GM12878 (cell line): ENCODE data around the gene NRDE2. TPM values are rescaled to one million over a fixed set of nuclear protein-coding genes. Genes with fewer than 3 reads are reported as not detected.

Experiments
- ATAC-seq: fragments of 200-7000 bp; cut with Tn5 transposase; 3 replicates; pipeline ENCODE4 v1.9.1; 2020; ENCODE audit warnings: mild to moderate bottlenecking, moderate library complexity
- BruUV-seq: library from RNA; stranded (reverse); fragments of 400-500 nt; replicated peaks from 2 replicates; lab custom pipeline; 2021; lab: Mats Ljungman, UMichigan
- CTCF ChIA-PET: fragments of 300-600 bp; sonication (Branson Sonifier 250); formaldehyde crosslinking; extraction: SDS; loops from one replicate; lab custom pipeline; 2021; ENCODE audit warnings: inconsistent platforms; lab: Yijun Ruan, JAX
- POLR2A ChIA-PET: fragments of 350-600 bp; formaldehyde crosslinking; extraction: SDS; loops from one replicate; lab custom pipeline; 2021; ENCODE audit warnings: inconsistent platforms; lab: Charles Lee
- RAD21 ChIA-PET: fragments of 300-600 bp; sonication (Branson Sonifier 250); formaldehyde crosslinking; loops from one replicate; lab custom pipeline; 2023; ENCODE audit warnings: antibody characterized with exemption; ENCODE audit not compliant: unreplicated experiment; lab: Charles Lee
- SMC1A ChIA-PET: fragments of 300-600 bp; sonication (Branson Sonifier 250); formaldehyde crosslinking; loops from one replicate; lab custom pipeline; 2023; ENCODE audit not compliant: unreplicated experiment, uncharacterized antibody; lab: Charles Lee
- DNase-seq: peaks from one replicate; pipeline ENCODE4 v3.0.0-alpha.2; 2011; ENCODE audit warnings: low read depth, low spot score
- FAIRE-seq: peaks from 3 replicates; lab custom pipeline; 2011; peaks lifted over from hg19 to GRCh38; lab: Jason Lieb, UNC
- H2AFZ ChIP-seq: 2 replicates; pipeline ENCODE4 v1.6.0; 2011; ENCODE audit warnings: low read depth, low read length, control low read depth; ENCODE audit not compliant: control insufficient read depth
- H3K27ac ChIP-seq: 2 replicates; pipeline ENCODE4 v1.5.1; 2011; ENCODE audit warnings: control low read depth; ENCODE audit not compliant: control insufficient read depth, insufficient read depth
- H3K27me3 ChIP-seq, 2 experiments: replicated peaks in 1 of 2; 2 replicates each; pipeline versions ENCODE4 v1.6.0 to v1.6.1; 2011; ENCODE audit warnings: low read length in 1 of 2; ENCODE audit not compliant: control insufficient read depth in 2 of 2, insufficient read depth in 2 of 2
- H3K36me3 ChIP-seq, 2 experiments: 2 replicates each; pipeline ENCODE4 v1.5.1; 2011; ENCODE audit warnings: low read length in 1 of 2; ENCODE audit not compliant: control insufficient read depth in 2 of 2, insufficient read depth in 2 of 2
- H3K4me1 ChIP-seq: 2 replicates; pipeline ENCODE4 v1.6.1; 2011; ENCODE audit warnings: mild to moderate bottlenecking, low read length, moderate library complexity, mixed read lengths; ENCODE audit not compliant: control insufficient read depth, insufficient read depth
- H3K4me2 ChIP-seq: 2 replicates; pipeline ENCODE4 v1.6.0; 2011; ENCODE audit warnings: control low read depth; ENCODE audit not compliant: control insufficient read depth, insufficient read depth
- H3K4me3 ChIP-seq: fragments of 200-600 bp; sonication (generic); 2 replicates; pipeline ENCODE4 v1.5.1; 2016
- H3K79me2 ChIP-seq: 2 replicates; pipeline ENCODE4 v1.6.0; 2011; ENCODE audit warnings: low read length; ENCODE audit not compliant: control insufficient read depth, insufficient read depth
- H3K9ac ChIP-seq: 2 replicates; pipeline ENCODE4 v1.8.0; 2011; ENCODE audit warnings: low read length, control low read depth, mixed read lengths; ENCODE audit not compliant: control insufficient read depth, insufficient read depth
- H3K9me3 ChIP-seq: replicated peaks from 3 replicates; pipeline ENCODE4 v1.5.1; 2011; ENCODE audit warnings: mild to moderate bottlenecking, low read length; ENCODE audit not compliant: control insufficient read depth, insufficient read depth
- H4K20me1 ChIP-seq: 2 replicates; pipeline ENCODE4 v1.6.0; 2011; ENCODE audit not compliant: control insufficient read depth, insufficient read depth
- CREB1 ChIP-seq: IDR thresholded peaks from 2 replicates; pipeline ENCODE4 v1.6.1; 2012; ENCODE audit warnings: low read depth, mild to moderate bottlenecking, inconsistent platforms
- E2F8 ChIP-seq: fragments of 450-650 bp; IDR thresholded peaks from 2 replicates; pipeline ENCODE4 v1.6.1; 2018; ENCODE audit warnings: mild to moderate bottlenecking, low read depth, moderate library complexity; ENCODE audit not compliant: partially characterized antibody
- EGR1 ChIP-seq, 2 experiments: IDR thresholded peaks; 1 replicate in 1 of 2; 2 replicates in 1 of 2; pipeline ENCODE4 v1.6.1; 2011 to 2012; ENCODE audit warnings: low read depth in 2 of 2, low read length in 2 of 2, borderline replicate concordance in 1 of 2, mild to moderate bottlenecking in 1 of 2, moderate library complexity in 1 of 2
- FOS ChIP-seq: IDR thresholded peaks from 3 replicates; pipeline ENCODE4 v1.6.1; 2011; ENCODE audit warnings: borderline replicate concordance; ENCODE audit not compliant: insufficient read length; ENCODE audit errors: extremely low read depth
- HDAC2 ChIP-seq: fragments of 200-600 bp; sonication (generic); IDR thresholded peaks from 2 replicates; pipeline ENCODE4 v1.6.1; 2017
- HDGF ChIP-seq: fragments of 450-650 bp; IDR thresholded peaks from 2 replicates; pipeline ENCODE4 v1.6.1; 2016; ENCODE audit warnings: antibody characterized with exemption
- MEF2A ChIP-seq: IDR thresholded peaks from 2 replicates; pipeline ENCODE4 v1.6.1; 2011; ENCODE audit warnings: low read depth, mild to moderate bottlenecking, low read length, moderate library complexity; ENCODE audit not compliant: insufficient read depth
- NKRF ChIP-seq: fragments of 450-650 bp; conservative IDR thresholded peaks from 2 replicates; pipeline ENCODE4 v1.6.1; 2017; ENCODE audit warnings: mild to moderate bottlenecking, moderate library complexity
- PKNOX1 ChIP-seq: fragments of 450-650 bp; IDR thresholded peaks from 2 replicates; pipeline ENCODE4 v1.6.1; 2016; ENCODE audit warnings: mild to moderate bottlenecking
- SMC3 ChIP-seq: IDR thresholded peaks from 2 replicates; pipeline ENCODE4 v1.6.1; 2011; ENCODE audit warnings: low read length, improper control_type of control experiment, borderline replicate concordance
- SUZ12 ChIP-seq: fragments of 200-600 bp; sonication (generic); IDR thresholded peaks from one replicate; pipeline ENCODE4 v1.6.1; 2018; ENCODE audit warnings: antibody characterized with exemption, mild to moderate bottlenecking; ENCODE audit not compliant: unreplicated experiment
- TAF1 ChIP-seq: IDR thresholded peaks from 2 replicates; pipeline ENCODE4 v1.6.1; 2011; ENCODE audit warnings: mild to moderate bottlenecking, low read depth, low read length, borderline replicate concordance
- WGBS: methylation state at CpG from one replicate; pipeline ENCODE4 v1.1.6; 2016; ENCODE audit warnings: low lambda C conversion rate; ENCODE audit not compliant: insufficient replicate concordance, insufficient coverage; ENCODE audit errors: missing lambda C conversion rate; 5-methylcytosine and 5-hydroxymethylcytosine counted together
- in situ Hi-C: fragments of 300-500 bp; cut with MboI; formaldehyde crosslinking; loops from 9 replicates; pipeline ENCODE4 v1.14.3; 2018; ENCODE audit warnings: mixed read lengths
- intact Hi-C: fragments of 100-400 bp; cut with micrococcal nuclease; formaldehyde crosslinking; loops from one replicate; pipeline ENCODE4 v1.14.2; 2022; ENCODE audit not compliant: unreplicated experiment
- polyA plus RNA-seq, 11 experiments: library from polyadenylated mRNA; depleted of rRNA in 4 of 11; unstranded in 6 of 11; stranded (reverse) in 5 of 11; fragments of >200 nt; fragmentation: Nextera tagmentation in 4 of 11; fragmentation: Illumina TruSeq in 1 of 11; extraction: Ambion mirVana in 4 of 11; extraction: Trizol in 1 of 11; gene quantifications; 1 replicate in 1 of 11; 2 replicates in 10 of 11; pipeline versions ENCODE4 v1.2.1 to v1.2.3, GENCODE V29; 2011 to 2016; ENCODE audit warnings: inconsistent platforms in 2 of 11, missing spikeins in 2 of 11, low read depth in 1 of 11
- total RNA-seq, 4 experiments: library from RNA; depleted of rRNA in 3 of 4; stranded (reverse); fragments of >200 nt in 3 of 4; fragmentation: Illumina TruSeq in 1 of 4; extraction: Trizol in 1 of 4; gene quantifications; 2 replicates each; pipeline versions ENCODE4 v1.2.1 to v1.2.3, GENCODE V29; 2013 to 2021

Gene NRDE2
- total and polyA plus RNA-seq, 10 of the 15 experiments (the other 5 are each of a cell fraction or from before 2014, with no cell fraction given) = 8.3 to 21.0 (median 13.8) TPM

GRCh38 chr14:90354551-90355298, 23.0 kb upstream of the NRDE2 start:
- Histone ChIP-seq H4K20me1 (no peaks in the 10 kb centered on the region), H2AFZ (no peak overlapping the region), H3K79me2 (no peaks in the 10 kb centered on the region), H3K9me3 (no peaks in the 10 kb centered on the region), H3K36me3 (no peaks in the 10 kb centered on the region), H3K27ac (no peak overlapping the region), H3K4me1 (no peaks in the 10 kb centered on the region), H3K27me3 (no peaks in the 10 kb centered on the region), H3K4me3 (no peak overlapping the region), H3K9ac (no peak overlapping the region), H3K4me2 (no peak overlapping the region)
- WGBS = 57% methylated on average over 16 of the region's 16 CpGs
- ChIA-PET CTCF (no interaction called here), POLR2A (interaction anchor here (0.6 kb wide), 1 partner anchor 8 kb away, joined by 5 read pairs; no protein-coding TSS in a partner anchor), RAD21 (no interaction called here), SMC1A (interaction anchor here (0.7 kb wide), 1 partner anchor 855 kb away, joined by 3 read pairs; no protein-coding TSS in a partner anchor)
- intact Hi-C loops = no loop called here
- FAIRE-seq (no peak), ATAC-seq (no peak), DNase-seq (no peak)
- no TSS peak for BruUV-seq
- in situ Hi-C loops = no loop called here
- TF ChIP-seq HDGF (no peak), EGR1 (IDR thresholded peaks at IDR 0.05; ENCODE audit: borderline replicate concordance in 1 of 2, low read depth in 2 of 2, low read length in 2 of 2) (no peak), MEF2A (no peak), CREB1 (no peak), TAF1 (no peak), SUZ12 (no peak), SMC3 (no peak), HDAC2 (no peak), NKRF (no peak), E2F8 (no peak), PKNOX1 (no peak), FOS (no peak)
